Fibroblast of villous mesenchyme (primary cell): ENCODE measurements around the gene LSP1. TPM values are rescaled to one million over a fixed set of nuclear protein-coding genes. Genes with fewer than 3 reads are reported as not detected.

Experiments
- DNase-seq: peaks from one replicate; pipeline ENCODE4 v3.0.0-alpha.2; 2010; ENCODE audit warnings: low read depth
- H3K4me3 ChIP-seq: 2 replicates; pipeline ENCODE4 v1.5.1; 2011; ENCODE audit warnings: low read depth, mild to moderate bottlenecking, low read length
- CTCF ChIP-seq: IDR thresholded peaks from 2 replicates; pipeline ENCODE4 v1.5.1; 2012; ENCODE audit warnings: low read depth, mild to moderate bottlenecking, low read length; ENCODE audit not compliant: insufficient read depth
- total RNA-seq: library from RNA; depleted of rRNA; stranded (reverse); fragments of >200 nt; gene quantifications from 2 replicates; pipeline ENCODE4 v1.2.3, GENCODE V29; 2012

The LSP1 gene
- total RNA-seq, 1 donor = not detected

- TF ChIP-seq CTCF = no peak
- no peak within 1 kb of the TSS for H3K4me3 ChIP-seq
- DNase-seq = no peak
Observed at GRCh38 chr11:1838426-1839144, 14.3 kb upstream of the LSP1 start, which contains the start of gene TNNI2. Gene TNNI2 (plus strand): TSS chr11:1838981. CDS start chr11:1839697, 716 bp downstream.

- DNase-seq = no peak
- no peak for TF ChIP-seq CTCF
- no peak overlapping the region for H3K4me3 ChIP-seq
Observed at GRCh38 chr11:1839204-1839923, 13.5 kb upstream of the LSP1 start.

- no peak overlapping the region for H3K4me3 ChIP-seq
- no peak for TF ChIP-seq CTCF
- DNase-seq = no peak
Observed at GRCh38 chr11:1839924-1840779, 12.7 kb upstream of the LSP1 start.

- TF ChIP-seq CTCF = no peak
- H3K4me3 ChIP-seq = no peak overlapping the region
- no peak for DNase-seq
Observed at GRCh38 chr11:1840780-1841480, 12.0 kb upstream of the LSP1 start.

GRCh38 chr11:1841511-1842148 lies 11.3 kb upstream of the LSP1 start:
- no peak for DNase-seq
- no peak for TF ChIP-seq CTCF
- no peak overlapping the region for H3K4me3 ChIP-seq
